Stimulated activated CD8-positive, alpha-beta memory T cell treated with anti-CD3 and anti-CD28 coated beads, Interleukin-12 subunit alpha, Interleukin-12 subunit beta, amount 100 ng/mL, for 4 hours (primary cell): ENCODE data around the gene CA14.
"Not testable (repeated sequence)": the region's sequence is repeated elsewhere in the genome, so short reads cannot be mapped to it uniquely, and the experiment has no call there.

Experiments
- DNase-seq: peaks from one replicate; pipeline ENCODE4 v3.0.0-alpha.2; 2020; ENCODE audit warnings: low read depth

Gene CA14

DNA sequence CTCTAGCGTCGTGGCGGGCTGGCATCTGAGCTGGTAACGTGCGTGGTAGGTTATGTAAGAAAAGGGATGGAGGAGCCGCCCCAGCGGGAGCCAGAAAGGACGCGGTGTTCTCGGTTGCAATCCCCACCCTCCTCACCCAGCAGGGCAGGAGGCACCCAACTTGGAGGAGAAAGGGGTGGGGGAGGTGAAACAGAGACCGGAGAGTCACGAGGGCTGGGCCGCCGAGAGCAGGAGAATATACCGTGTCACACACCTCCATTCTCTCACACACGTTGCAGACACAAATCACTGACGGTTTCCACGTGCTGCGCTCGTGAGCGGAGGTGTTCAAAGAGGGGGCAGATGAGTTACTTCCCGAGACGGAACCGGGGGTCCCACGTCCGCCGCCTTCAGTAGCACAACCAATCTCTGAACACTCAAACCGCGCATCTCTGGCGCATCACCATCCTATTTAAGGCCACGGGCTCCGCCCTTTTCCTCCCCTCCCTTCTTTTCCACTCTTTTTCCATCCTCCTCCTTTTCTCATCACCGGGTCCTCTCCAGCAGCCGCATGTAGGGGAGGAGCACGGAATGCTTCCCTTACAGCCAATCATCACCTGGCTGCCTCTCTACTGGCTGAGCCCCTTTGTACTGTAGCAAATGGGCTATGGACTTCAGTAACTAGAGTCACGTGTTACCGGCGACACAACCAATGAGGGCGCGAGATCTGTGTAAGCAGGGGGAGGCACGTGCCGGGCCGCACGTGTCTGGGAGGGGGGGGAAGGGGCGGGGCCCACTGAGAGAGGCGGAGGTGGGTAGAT lies 24.4 kb downstream of the CA14 start, which contains the start of gene CIART:
TSS of gene CIART (plus strand) at position 797 of the 800 bp plus-strand sequence. CDS start 714 bp downstream, outside the sequence.
- peak; percentile 64 for DNase-seq

DNA sequence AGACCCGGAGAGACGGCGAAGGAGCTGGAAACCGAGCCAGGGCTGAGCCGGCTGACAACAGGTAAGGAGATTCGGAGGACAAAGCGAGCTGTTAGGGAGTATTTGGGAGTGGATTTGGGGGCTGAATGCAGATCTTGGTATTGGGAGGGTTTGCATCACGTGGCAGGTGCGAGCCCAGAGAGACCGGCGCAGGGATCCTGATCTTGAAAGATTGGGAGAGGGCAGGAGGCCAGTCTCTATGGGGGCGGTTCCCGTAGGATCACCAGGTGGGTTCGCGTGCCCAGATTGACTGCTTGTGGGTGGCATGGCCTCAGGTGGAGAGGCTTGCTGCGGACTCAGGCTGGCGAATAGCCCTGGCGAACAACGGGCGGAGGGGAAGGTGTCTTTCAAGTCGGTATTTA lies 25.0 kb downstream of the CA14 start:
- no peak for DNase-seq

DNA sequence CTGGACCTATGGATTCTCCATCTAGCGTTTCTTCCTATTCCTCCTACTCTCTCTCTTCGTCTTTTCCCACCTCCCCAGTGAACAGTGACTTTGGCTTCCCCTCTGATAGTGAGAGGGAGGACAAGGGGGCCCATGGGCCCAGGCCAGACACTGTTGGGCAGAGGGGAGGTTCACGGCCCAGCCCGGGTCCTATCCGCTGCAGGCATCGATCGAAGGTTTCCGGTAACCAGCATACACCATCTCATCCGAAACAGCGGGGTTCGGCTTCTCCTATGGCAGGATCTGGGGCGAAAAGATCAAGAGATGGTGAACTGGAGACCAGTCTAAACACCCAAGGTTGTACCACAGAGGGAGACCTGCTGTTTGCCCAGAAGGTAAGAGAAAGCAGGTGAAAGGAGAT lies 25.7 kb downstream of the CA14 start:
- no peak for DNase-seq

- DNase-seq = no peak
These were observed 30.8 kb downstream of the CA14 start for GRCh38 chr1:150288382-150288781.

DNA sequence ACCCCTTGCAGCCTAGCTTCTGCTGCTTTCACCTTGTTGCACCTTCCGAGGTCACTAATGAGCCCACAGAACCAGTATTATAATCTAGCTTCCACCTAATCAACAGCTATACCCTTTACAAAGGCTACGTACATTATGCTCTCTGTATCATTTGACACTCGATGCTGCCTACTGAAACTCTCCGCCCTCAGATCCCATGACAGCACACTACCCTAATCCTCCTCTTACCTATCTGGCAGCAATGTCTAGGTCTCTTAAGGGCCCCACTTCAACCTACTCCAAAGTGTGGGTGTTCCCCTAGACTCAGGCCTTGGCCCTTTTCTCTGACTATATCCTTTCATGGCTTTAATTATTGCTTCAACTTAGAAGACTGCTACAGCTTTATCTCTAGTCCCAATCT lies 31.2 kb downstream of the CA14 start:
- DNase-seq = no peak

DNA sequence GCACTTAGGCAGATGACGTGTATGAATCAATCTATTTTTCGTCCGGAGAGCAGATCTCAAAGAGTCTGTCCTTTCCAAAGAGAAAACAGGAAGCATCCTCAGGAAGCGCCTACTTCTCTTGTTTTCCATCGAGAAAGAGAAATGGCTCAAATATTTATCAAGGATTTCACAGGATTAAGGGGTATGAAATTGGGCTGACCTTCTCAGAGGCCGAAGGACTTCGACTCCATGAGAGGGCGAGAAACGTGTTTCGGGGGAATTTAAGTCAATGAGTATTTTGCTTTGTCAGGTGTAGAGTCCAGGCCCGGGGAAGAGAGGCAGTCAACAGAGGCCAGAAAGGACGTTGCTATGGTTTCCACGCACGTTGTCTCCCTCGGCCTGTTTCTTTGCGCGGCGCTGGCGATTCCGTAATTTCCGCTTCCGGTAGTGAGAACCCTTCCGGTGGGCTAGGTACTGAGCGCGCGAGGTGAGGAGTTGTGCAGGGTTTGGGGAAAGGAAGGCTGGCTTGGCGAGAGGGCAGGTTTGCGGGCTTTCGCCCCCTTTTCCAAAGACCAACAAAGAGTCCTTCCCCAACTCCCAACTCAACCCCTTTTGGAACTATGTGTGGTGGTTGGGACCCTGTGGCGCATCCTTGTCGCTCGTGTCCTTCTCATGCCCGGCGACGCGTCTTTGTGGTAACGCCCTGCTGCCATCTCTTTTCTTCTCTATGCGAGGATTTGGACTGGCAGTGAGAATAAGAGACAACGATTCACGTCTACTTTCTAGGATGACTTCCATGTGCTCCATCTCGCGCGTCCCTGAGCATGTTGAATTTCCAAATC lies 36.1 kb downstream of the CA14 start, which contains the start of gene MRPS21:
TSS of gene MRPS21 (plus strand) at position 429 of the 821 bp plus-strand sequence. CDS start 506 bp downstream, outside the sequence.
- peak; percentile 71 for DNase-seq

DNA sequence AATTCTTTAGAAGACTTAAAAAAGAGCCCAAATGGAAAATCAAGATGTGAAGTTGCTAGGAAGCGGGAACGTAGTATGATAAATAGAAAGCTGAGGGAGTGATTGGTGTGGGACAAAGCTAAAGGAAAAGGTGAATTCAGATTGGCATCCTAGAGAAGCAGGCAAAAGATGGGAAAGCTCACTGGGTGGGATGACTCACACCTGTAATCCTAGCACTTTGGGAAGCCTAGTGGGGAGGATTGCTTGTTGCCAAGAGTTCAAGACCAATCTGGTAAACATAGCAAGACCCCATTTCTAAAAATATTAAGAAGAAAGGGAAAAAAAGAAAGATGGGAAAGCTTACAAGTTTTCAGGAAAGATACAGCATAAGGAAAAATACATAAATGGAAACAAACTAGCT lies 37.9 kb downstream of the CA14 start:
- no peak for DNase-seq

GRCh38 chr1:150299716-150300115 lies 42.1 kb downstream of the CA14 start:
- DNase-seq = no peak

- DNase-seq = no peak
These were observed 44.8 kb downstream of the CA14 start for GRCh38 chr1:150302338-150302737.

GRCh38 chr1:150302902-150303301 lies 45.3 kb downstream of the CA14 start:
- no peak for DNase-seq

DNA sequence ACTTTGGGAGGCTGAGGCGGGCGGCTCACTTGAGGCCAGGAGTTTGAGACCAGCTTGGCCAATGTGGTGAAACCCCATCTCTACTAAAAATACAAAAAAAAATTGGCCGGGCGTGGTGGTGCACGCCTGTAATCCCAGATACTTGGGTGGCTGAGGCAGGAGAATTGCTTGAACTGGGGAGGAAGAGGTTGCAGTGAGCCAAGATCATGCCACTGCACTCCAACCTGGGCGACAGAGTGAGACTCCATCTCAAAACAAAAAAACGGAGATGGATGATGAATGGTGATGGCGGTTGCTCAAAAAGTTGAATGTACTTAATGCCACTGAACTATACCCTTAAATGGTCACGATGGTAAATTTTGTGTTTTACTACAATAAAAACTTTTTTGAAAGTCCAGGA lies 51.0 kb downstream of the CA14 start:
- DNase-seq = not testable (repeated sequence)

GRCh38 chr1:150309758-150310508 lies 52.4 kb downstream of the CA14 start:
- DNase-seq = no peak

DNA sequence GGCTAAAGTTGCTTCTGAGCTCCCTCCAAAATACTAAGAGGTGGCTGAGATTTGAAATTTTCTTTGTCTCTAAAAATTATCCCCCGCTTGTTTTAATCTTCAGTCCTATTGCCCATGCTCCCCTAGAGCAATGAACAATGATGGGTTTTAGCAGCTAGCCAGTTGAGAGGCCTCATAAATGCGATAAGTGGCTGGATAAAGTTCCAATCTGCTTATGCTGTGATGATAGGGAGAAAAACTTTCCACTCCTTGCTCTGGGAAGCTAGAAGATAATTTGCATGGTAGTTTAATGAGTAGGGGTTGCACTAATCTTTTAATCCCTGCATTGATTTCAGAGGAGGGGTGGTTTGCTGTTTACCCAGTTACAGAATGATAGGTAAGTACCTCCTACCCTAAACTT lies 54.2 kb downstream of the CA14 start:
- DNase-seq = no peak
